HG03442 (cell line): ENCODE measurements around the gene DRC7.
"Not testable (repeated sequence)": the region's sequence is repeated elsewhere in the genome, so short reads cannot be mapped to it uniquely, and the experiment has no call there.

ENCODE experiments used
- ATAC-seq: cut with Tn5 transposase; IDR thresholded peaks from one replicate; pipeline ENCODE4 v1.9.1; 2021; ENCODE audit warnings: mild to moderate bottlenecking, moderate library complexity; ENCODE audit not compliant: unreplicated experiment

The DRC7 gene

GRCh38 chr16:57658878-57659674, 35.5 kb upstream of the DRC7 start:
- ATAC-seq = no peak

- ATAC-seq = no peak
These were observed 33.7 kb upstream of the DRC7 start for GRCh38 chr16:57660715-57661463.

GRCh38 chr16:57661510-57661909, 33.1 kb upstream of the DRC7 start:
- no peak for ATAC-seq

GRCh38 chr16:57661936-57662906, 32.4 kb upstream of the DRC7 start:
- no peak for ATAC-seq

- ATAC-seq = no peak
These were observed 31.2 kb upstream of the DRC7 start for GRCh38 chr16:57663436-57663835.

- ATAC-seq = no peak
These were observed 30.5 kb upstream of the DRC7 start for GRCh38 chr16:57663917-57664661.

- ATAC-seq = no peak
These were observed 30.0 kb upstream of the DRC7 start for GRCh38 chr16:57664662-57665025.

GRCh38 chr16:57665541-57665940, 29.1 kb upstream of the DRC7 start:
- no peak for ATAC-seq

GRCh38 chr16:57666353-57667047, 28.1 kb upstream of the DRC7 start:
- no peak for ATAC-seq

GRCh38 chr16:57667048-57667525, 27.5 kb upstream of the DRC7 start:
- ATAC-seq = no peak

- no peak for ATAC-seq
These were observed 26.9 kb upstream of the DRC7 start for GRCh38 chr16:57667526-57668262.

- no peak for ATAC-seq
These were observed 26.4 kb upstream of the DRC7 start, which contains the start of gene ADGRG3 for GRCh38 chr16:57668263-57668571. TSS of gene ADGRG3 (plus strand) at chr16:57668306. CDS start at chr16:57668348, 42 bp downstream.

- no peak for ATAC-seq
These were observed 25.8 kb upstream of the DRC7 start for GRCh38 chr16:57668630-57669475.

- no peak for ATAC-seq
These were observed 25.0 kb upstream of the DRC7 start for GRCh38 chr16:57669476-57670162.

- no peak for ATAC-seq
These were observed 24.4 kb upstream of the DRC7 start for GRCh38 chr16:57670196-57670595.

- ATAC-seq = not testable (repeated sequence)
These were observed 23.2 kb upstream of the DRC7 start for GRCh38 chr16:57671451-57671850.

- ATAC-seq = no peak
These were observed 22.2 kb upstream of the DRC7 start for GRCh38 chr16:57672416-57672815.

- no peak for ATAC-seq
These were observed 21.8 kb upstream of the DRC7 start for GRCh38 chr16:57672824-57673223.
